Activated T-helper 17 cell treated with anti-CD3 and anti-CD28 coated beads, Interleukin-2, amount 50 U/mL, for 72 hours (primary cell): Measurements from ENCODE around the gene SLC10A1. TPM values are rescaled to one million over a fixed set of nuclear protein-coding genes. Genes with fewer than 3 reads are reported as not detected.

ENCODE experiments used
- ATAC-seq: fragments of 150-1000 bp; cut with Tn5 transposase; replicated peaks from 2 replicates; pipeline ENCODE4 v1.10.0; 2021; ENCODE audit warnings: mild to moderate bottlenecking, moderate library complexity
- H3K27ac Mint-ChIP-seq: one replicate; pipeline ENCODE4 v1.8.0; 2022; ENCODE audit warnings: mixed read lengths
- H3K27me3 Mint-ChIP-seq: one replicate; pipeline ENCODE4 v1.8.0; 2022; ENCODE audit warnings: mixed read lengths
- H3K36me3 Mint-ChIP-seq: one replicate; pipeline ENCODE4 v1.8.0; 2022; ENCODE audit warnings: low read depth, mild to moderate bottlenecking, mixed read lengths
- H3K4me1 Mint-ChIP-seq: one replicate; pipeline ENCODE4 v1.8.0; 2022; ENCODE audit warnings: mixed read lengths
- H3K4me3 Mint-ChIP-seq: one replicate; pipeline ENCODE4 v1.8.0; 2022; ENCODE audit warnings: mild to moderate bottlenecking, mixed read lengths
- H3K9me3 Mint-ChIP-seq: one replicate; pipeline ENCODE4 v1.8.0; 2022; ENCODE audit warnings: mixed read lengths
- total RNA-seq, 2 donors: library from RNA; stranded (reverse); gene quantifications; one replicate each; pipeline ENCODE4 v1.2.3, GENCODE V29; 2022

The SLC10A1 gene
- not detected for total RNA-seq

DNA sequence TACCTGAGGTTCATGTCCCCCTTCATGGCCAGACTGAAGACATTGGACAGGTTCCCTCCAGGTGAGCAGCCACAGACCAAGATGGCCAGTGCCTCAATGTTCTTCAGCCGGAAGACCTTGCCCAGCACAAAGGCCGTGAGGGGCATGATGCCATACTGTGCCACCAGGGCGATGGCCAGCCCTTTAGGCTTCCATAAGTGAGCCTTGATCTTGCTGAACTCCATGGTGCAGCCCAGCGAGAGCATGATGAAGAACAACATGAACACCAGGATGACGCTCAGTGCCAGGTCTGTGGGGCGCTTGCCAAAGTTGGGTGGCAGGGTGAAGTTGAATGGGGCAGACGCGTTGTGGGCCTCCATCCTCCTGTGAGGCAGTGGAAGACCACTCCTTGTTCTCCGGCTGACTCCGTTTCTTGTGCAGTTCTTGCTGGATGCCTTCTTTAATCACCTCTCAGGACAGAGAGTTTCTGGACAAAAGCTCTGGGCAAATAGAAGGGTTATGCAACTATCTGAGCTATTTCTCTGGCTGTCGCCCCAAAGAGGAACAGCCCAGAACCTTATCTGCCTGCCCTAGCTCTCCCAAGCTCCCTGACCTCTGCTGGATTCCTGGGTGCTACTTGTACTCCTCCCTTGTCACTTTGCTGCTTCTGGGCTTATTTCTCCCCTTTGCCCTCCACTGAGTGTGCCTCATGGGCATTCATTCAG, at the start of gene SLC10A1:
Gene SLC10A1 (minus strand): TSS at position 445 of the 704 bp plus-strand sequence. CDS start 86 bp downstream, at position 359.
- Mint-ChIP-seq H3K36me3 (no peaks in the 10 kb centered on the region), H3K27ac (no peak within 1 kb of the TSS), H3K4me3 (no peak within 1 kb of the TSS), H3K4me1 (no peaks in the 10 kb centered on the region), H3K27me3 (peaks cover 7% of the 10 kb centered on the region), H3K9me3 (no peaks in the 10 kb centered on the region)
- no peak for ATAC-seq

DNA sequence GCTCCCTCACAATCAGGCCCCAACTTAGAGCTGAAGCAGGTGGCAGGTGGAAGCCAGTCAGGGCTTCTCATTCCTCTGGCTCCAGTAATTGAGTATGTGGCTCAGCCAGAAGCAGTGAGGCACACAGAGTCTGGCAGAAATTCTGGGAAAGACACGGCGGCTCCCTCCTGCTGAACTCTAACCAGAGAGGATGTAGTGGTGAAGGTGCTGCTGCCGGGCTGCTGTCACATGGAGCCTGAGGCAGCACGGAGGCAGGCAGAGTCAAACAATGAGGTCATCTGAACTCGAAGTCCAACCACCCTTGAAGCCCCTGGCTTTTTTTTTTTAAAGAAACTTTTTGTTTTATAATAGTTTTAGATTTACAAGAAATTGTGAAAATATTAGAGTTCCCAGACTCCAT, 48.7 kb upstream of the SLC10A1 start:
- no peak overlapping the region for H3K27ac Mint-ChIP-seq
- no peaks in the 10 kb centered on the region for H3K9me3 Mint-ChIP-seq

DNA sequence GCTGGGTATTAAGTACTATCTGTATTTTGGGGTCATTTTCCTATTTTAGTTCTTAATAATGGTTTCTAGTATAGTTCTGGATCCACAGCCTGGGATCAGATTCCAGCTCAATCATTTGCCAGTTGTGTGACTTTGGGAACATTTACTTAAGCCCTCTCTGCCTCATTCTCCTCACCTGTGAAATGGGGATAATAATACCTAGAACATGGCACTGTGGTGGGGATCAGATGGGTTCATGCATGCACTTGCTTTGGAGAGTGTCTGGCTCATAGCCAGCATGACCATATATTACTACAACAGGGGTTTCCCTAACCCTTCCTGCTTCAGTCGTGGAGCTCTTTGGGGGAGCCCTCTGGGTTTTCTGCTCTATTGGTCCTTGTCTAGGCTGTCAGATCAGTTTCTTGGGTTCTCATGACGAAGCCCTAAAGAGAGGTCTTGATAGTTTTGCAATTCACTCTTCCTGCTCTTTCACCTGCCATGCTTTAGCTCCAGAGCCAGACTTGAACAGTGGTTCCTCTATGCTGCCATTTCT, 48.1 kb upstream of the SLC10A1 start:
- Mint-ChIP-seq H3K4me3 (no peak overlapping the region), H3K9me3 (no peaks in the 10 kb centered on the region), H3K27ac (no peak overlapping the region), H3K27me3 (peaks cover 12% of the 10 kb centered on the region), H3K36me3 (no peaks in the 10 kb centered on the region), H3K4me1 (no peaks in the 10 kb centered on the region)
- ATAC-seq, result no peak

More for the DNA sequence above, 48.7 kb upstream of the SLC10A1 start:
- no peak for ATAC-seq
- H3K36me3 Mint-ChIP-seq, result no peaks in the 10 kb centered on the region
- no peak overlapping the region for H3K4me3 Mint-ChIP-seq
- H3K4me1 Mint-ChIP-seq, result no peaks in the 10 kb centered on the region
- peaks cover 12% of the 10 kb centered on the region for H3K27me3 Mint-ChIP-seq

DNA sequence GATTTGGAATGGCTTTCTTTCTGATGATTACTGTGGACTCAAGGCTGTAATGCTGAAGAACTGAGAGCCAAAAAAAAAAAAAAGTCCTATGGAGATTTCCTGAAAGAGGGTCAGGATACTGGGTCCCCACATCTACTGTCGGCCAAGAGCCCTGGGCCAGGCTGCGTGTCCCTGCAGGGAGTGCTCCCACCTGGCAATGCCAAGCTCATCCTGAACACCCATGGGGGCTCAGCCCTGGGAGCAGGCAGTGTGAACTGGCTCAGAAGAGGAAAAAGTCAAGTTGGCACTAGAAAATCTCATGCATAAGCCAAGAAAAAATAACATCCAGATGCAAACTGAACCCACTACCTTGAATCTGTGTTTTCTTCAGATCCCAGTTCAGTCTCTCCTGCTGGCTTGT, 47.1 kb upstream of the SLC10A1 start:
- Mint-ChIP-seq H3K4me1 (no peaks in the 10 kb centered on the region), H3K36me3 (no peaks in the 10 kb centered on the region), H3K27me3 (peaks cover 9% of the 10 kb centered on the region), H3K4me3 (no peak overlapping the region), H3K27ac (no peak overlapping the region), H3K9me3 (no peaks in the 10 kb centered on the region)
- ATAC-seq, result no peak

DNA sequence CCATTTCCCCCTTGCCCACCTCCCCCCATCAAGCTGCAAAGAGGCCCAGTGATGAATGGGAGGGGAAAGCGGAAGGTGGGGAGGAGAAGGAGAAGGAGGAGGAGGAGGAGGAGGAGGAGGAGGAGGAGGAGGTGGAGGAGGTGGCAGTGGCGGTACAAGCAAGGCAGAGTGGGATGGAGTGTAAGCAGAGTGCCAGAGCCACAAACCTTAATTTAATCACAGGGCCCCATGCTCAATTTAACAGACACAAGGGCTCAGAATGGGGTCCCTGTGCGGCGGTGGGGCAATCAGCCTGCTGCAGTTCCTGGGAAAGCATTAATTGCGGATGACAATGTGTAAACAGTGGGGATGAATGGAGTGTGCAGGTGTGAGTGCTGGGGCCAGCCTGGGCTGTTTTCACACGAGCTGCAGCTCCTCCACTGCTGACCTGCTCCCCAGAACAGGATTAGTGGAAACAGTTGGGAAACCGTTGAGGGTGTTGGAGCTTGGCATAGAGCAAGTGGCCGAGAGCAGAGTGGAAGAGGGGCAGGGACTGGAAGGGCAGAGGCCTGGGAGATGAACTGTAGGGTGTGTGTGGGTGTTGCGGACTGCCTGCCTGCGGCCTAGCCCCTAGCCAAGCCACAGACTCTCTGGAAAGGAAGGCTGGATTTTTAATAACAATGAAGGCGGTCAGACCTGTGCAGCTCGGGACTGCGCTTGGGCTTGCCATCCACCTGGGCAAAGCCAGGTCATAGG, 45.8 kb upstream of the SLC10A1 start:
- no peaks in the 10 kb centered on the region for H3K9me3 Mint-ChIP-seq
- no peaks in the 10 kb centered on the region for H3K36me3 Mint-ChIP-seq
- peaks cover 9% of the 10 kb centered on the region for H3K27me3 Mint-ChIP-seq
- ATAC-seq, result no peak
- no peaks in the 10 kb centered on the region for H3K4me1 Mint-ChIP-seq
- no peak overlapping the region for H3K27ac Mint-ChIP-seq
- no peak overlapping the region for H3K4me3 Mint-ChIP-seq

DNA sequence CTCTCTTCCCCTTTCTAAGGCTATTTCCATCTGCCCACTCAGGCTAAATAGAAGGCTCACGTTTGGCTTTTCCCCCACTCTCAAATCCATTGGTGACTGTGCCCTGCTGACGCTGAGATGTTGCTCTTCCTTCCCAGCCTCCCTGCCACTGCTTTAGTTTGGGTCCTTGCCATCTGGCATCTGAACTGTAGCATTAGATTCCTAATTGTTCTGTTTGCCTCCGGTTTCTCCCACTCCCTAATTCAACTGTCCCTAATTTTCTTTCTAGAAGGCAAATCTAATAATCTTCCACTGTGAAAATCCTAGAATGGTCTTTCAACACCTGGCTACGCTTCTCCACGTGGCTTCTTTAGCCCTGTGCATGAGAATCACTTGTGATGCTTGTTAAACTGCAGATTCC, 44.6 kb upstream of the SLC10A1 start:
- no peaks in the 10 kb centered on the region for H3K4me1 Mint-ChIP-seq
- ATAC-seq, result no peak
- no peaks in the 10 kb centered on the region for H3K36me3 Mint-ChIP-seq
- H3K9me3 Mint-ChIP-seq, result no peaks in the 10 kb centered on the region
- no peak overlapping the region for H3K27ac Mint-ChIP-seq
- H3K27me3 Mint-ChIP-seq, result peaks cover 7% of the 10 kb centered on the region
- no peak overlapping the region for H3K4me3 Mint-ChIP-seq

DNA sequence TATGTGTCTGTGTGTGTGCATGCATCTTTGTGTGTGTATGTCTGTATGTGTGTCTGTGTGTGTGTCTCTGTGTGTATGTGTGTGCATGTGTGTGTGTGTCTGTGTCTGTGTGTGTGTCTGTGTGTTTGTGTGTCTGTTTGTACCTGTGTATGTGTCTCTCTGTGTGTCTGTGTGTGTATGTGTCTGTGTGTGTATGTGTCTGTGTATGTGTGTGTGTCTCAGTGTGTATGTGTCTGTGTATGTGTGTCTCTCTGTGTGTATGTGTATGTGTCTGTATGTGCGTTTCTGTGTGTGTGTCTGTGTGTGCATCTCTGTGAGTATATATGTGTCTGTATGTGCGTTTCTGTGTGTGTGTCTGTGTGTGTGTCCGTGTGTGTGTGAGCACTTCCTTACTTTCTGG, 42.6 kb upstream of the SLC10A1 start:
- H3K27me3 Mint-ChIP-seq, result peaks cover 4% of the 10 kb centered on the region
- no peaks in the 10 kb centered on the region for H3K36me3 Mint-ChIP-seq
- no peaks in the 10 kb centered on the region for H3K9me3 Mint-ChIP-seq
- H3K4me3 Mint-ChIP-seq, result no peak overlapping the region
- no peak overlapping the region for H3K27ac Mint-ChIP-seq
- no peak for ATAC-seq
- H3K4me1 Mint-ChIP-seq, result no peaks in the 10 kb centered on the region

DNA sequence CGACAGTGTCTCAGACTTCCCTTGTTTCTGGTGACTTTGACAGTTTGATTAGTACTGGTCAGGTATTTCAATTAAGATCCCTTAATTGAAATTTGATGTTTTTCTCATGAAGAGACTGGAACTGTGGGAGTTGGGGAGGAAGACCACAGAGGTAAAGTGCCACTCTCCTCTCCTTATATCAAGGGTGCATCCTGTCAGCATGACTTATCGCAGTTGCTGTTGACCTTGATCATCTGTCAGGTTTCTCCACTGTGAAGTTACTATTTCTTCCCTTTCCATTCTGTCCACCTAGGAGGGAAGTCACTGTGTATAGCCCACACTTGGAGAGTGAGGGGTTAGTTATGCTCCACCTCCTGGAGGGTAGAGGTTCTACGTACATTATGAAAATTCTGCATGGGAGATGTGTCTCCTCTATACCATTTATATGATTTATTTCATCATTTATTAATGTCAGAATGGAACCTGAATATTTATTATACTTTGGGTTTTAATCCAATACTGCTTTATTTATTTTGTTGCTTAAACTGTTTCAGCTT, 41.9 kb upstream of the SLC10A1 start:
- no peak overlapping the region for H3K4me3 Mint-ChIP-seq
- no peaks in the 10 kb centered on the region for H3K9me3 Mint-ChIP-seq
- H3K27ac Mint-ChIP-seq, result no peak overlapping the region
- peaks cover 4% of the 10 kb centered on the region for H3K27me3 Mint-ChIP-seq
- H3K4me1 Mint-ChIP-seq, result no peaks in the 10 kb centered on the region
- no peaks in the 10 kb centered on the region for H3K36me3 Mint-ChIP-seq
- no peak for ATAC-seq

DNA sequence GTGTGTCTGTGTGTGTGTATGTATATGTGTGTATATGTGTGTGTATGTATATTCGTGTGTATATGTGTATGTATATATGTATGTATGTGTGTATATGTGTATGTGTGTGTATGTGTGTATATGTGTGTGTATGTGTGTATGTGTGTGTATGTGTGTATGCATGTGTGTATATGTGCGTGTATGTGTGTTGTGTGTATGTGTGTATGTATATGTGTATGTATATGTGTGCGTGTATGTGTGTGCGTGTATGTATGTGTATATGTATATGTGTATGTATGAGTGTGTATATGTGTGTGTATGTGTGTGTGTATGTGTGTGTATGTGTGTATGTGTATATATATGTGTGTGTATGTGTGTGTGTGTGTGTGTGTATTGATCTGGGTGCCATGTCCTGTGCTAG, 31.8 kb upstream of the SLC10A1 start:
- no peak overlapping the region for H3K27ac Mint-ChIP-seq
- no peaks in the 10 kb centered on the region for H3K27me3 Mint-ChIP-seq
- H3K4me3 Mint-ChIP-seq, result no peak overlapping the region
- no peaks in the 10 kb centered on the region for H3K9me3 Mint-ChIP-seq
- ATAC-seq, result no peak
- no peaks in the 10 kb centered on the region for H3K36me3 Mint-ChIP-seq
- no peaks in the 10 kb centered on the region for H3K4me1 Mint-ChIP-seq

DNA sequence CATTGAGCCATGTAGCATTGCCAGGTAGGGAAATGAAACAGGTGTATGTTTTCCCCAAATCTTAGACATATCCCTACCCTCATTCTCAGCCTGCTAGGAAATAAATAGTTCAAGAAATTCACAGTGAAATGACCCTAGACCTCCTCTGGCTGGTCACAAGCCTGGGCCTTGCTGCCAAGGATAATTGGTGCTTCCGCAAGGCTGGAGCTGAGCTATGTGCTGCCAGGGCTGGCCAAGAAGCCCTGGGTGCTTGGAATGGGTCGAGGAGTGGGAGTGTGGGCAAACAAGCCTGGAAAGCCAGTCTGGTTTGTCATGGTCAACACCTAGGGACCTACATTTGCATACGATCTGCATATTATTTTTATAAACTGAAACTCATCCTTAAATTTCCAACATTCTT, 31.3 kb upstream of the SLC10A1 start:
- no peaks in the 10 kb centered on the region for H3K4me1 Mint-ChIP-seq
- no peaks in the 10 kb centered on the region for H3K9me3 Mint-ChIP-seq
- no peaks in the 10 kb centered on the region for H3K36me3 Mint-ChIP-seq
- no peak overlapping the region for H3K27ac Mint-ChIP-seq
- H3K4me3 Mint-ChIP-seq, result no peak overlapping the region
- peaks cover 2% of the 10 kb centered on the region for H3K27me3 Mint-ChIP-seq
- ATAC-seq, result no peak

DNA sequence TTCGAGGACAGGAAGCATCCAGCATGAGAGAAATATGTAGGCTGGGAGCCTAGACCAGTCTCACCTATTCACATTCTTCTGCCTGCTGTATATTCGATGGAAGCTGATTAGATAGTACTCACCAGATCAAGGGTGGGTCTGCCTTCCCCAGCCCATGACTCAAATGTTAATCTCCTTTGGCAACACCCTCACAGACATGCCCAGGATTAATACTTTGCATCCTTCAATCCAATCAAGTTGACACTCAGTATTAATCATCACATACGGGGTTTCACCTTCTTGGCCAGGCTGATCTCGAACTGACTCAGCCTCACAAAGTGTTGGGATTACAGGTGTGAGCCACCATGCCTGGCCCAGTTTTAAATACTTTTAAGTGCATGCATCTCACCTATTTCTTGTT, 30.5 kb upstream of the SLC10A1 start:
- Mint-ChIP-seq H3K9me3 (no peaks in the 10 kb centered on the region), H3K36me3 (no peaks in the 10 kb centered on the region), H3K4me3 (no peak overlapping the region), H3K4me1 (no peaks in the 10 kb centered on the region), H3K27ac (no peak overlapping the region), H3K27me3 (peaks cover 4% of the 10 kb centered on the region)
- ATAC-seq, result peak; percentile 99

DNA sequence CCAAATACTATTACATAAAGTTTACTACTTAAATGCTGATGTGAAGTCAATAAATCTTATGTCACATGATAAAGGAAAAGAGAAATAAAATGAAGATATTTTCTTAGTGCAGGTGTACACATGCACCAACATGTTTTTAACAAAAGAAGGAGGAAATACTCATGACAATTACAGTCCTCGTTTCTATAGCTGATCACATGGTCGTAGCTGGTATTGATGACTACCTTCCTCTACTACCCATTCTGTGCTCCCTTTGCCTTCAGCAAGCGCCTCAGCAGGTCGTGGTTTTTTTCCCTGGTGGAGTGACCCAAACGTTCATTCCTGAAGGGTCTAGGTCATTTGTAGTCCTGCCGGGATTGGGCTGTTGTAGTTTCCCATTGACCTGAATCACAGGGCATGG, 25.4 kb upstream of the SLC10A1 start:
- H3K4me3 Mint-ChIP-seq, result no peak overlapping the region
- ATAC-seq, result no peak
- H3K9me3 Mint-ChIP-seq, result no peaks in the 10 kb centered on the region
- H3K27me3 Mint-ChIP-seq, result peaks cover 4% of the 10 kb centered on the region
- H3K27ac Mint-ChIP-seq, result no peak overlapping the region
- no peaks in the 10 kb centered on the region for H3K36me3 Mint-ChIP-seq
- no peaks in the 10 kb centered on the region for H3K4me1 Mint-ChIP-seq

DNA sequence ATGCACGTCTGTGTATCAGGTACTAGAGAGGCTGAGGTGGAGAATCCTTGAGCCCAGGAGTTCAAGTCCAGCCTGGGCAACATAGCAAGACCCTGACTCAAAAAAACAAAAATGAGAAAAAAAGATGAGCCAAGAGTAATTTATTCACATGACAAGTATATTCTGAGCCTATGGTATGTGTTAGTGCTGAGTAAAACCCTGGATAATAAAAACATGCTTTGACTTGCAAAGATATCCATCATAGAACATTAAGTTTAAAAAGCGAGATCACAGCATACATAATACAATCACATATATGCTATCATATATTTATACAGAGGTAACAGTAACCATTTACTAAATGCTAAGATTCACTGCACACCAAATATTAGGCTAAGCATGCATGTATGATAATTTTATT, 23.9 kb upstream of the SLC10A1 start:
- peaks cover 4% of the 10 kb centered on the region for H3K27me3 Mint-ChIP-seq

DNA sequence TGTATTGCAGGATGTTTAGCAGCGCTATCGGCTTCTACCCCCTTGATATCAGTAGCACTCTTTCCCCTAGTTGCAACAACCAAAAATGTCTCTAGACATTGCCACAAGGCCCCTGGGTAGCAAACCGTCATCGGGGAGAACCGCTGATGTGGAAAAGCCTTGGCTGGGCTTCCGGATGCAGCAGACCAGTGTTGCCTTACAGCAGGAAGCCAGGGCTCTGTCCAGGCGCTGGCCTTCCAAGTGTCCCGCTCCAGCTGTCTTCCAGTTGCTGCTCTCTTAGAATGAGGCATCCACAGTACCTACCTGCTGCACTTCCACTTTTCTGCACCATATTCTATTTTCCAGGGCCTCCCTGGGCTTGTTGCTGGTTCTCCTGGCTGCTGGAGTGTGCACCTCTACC, 22.6 kb upstream of the SLC10A1 start:
- no peaks in the 10 kb centered on the region for H3K4me1 Mint-ChIP-seq
- H3K27ac Mint-ChIP-seq, result no peak overlapping the region
- ATAC-seq, result no peak
- peaks cover 4% of the 10 kb centered on the region for H3K27me3 Mint-ChIP-seq
- H3K36me3 Mint-ChIP-seq, result no peaks in the 10 kb centered on the region
- no peaks in the 10 kb centered on the region for H3K9me3 Mint-ChIP-seq
- no peak overlapping the region for H3K4me3 Mint-ChIP-seq

More for the DNA sequence above, 23.9 kb upstream of the SLC10A1 start:
- ATAC-seq, result no peak
- Mint-ChIP-seq H3K9me3 (no peaks in the 10 kb centered on the region), H3K27ac (no peak overlapping the region), H3K4me3 (no peak overlapping the region), H3K36me3 (no peaks in the 10 kb centered on the region), H3K4me1 (no peaks in the 10 kb centered on the region)

DNA sequence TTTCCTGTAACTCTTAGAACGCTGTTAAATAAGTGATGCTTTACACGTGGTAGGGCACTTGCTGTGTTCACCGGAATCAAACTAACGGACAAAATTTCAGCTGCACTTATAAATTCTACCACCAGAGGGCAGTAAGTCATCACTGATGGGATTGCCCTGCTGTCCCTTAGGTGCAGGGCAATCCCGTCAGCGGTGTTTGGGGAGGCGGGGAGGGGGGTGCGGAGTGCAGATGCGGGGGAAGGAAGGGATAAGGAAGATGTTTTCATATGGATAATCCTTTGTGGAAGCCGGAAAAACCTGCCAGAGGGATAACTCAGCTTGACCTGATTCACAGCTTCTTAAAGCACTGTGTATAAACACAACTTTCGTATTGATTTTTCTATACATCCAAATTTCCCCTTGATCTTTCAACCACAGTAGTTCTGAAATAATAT, 21.7 kb upstream of the SLC10A1 start:
- Mint-ChIP-seq H3K27ac (no peak overlapping the region), H3K27me3 (peaks cover 6% of the 10 kb centered on the region), H3K4me3 (no peak overlapping the region), H3K9me3 (no peaks in the 10 kb centered on the region), H3K36me3 (no peaks in the 10 kb centered on the region), H3K4me1 (no peaks in the 10 kb centered on the region)
- ATAC-seq, result peak; percentile 82
